Loucy (cell line): Measurements from ENCODE around the gene CHCHD6.

ENCODE experiments used
- H2AFZ ChIP-seq: fragments of 200-600 bp; sonication (generic); 2 replicates; pipeline ENCODE4 v1.6.0; 2016; ENCODE audit warnings: antibody characterized with exemption, mild to moderate bottlenecking, low read length, moderate library complexity
- H3F3A ChIP-seq: fragments of 200-600 bp; 2 replicates; pipeline ENCODE4 v1.6.0; 2016; ENCODE audit warnings: antibody characterized with exemption, low read depth, mild to moderate bottlenecking
- H3K27me3 ChIP-seq: fragments of 200-600 bp; sonication (generic); 2 replicates; pipeline ENCODE4 v1.6.1; 2014; ENCODE audit warnings: low read length, mild to moderate bottlenecking; ENCODE audit not compliant: insufficient read depth, poor library complexity, severe bottlenecking
- H3K36me3 ChIP-seq: fragments of 200-600 bp; sonication (generic); 2 replicates; pipeline ENCODE4 v1.6.1; 2016; ENCODE audit warnings: low read length; ENCODE audit not compliant: insufficient read depth
- H3K4me1 ChIP-seq: fragments of 200-600 bp; sonication (generic); 2 replicates; pipeline ENCODE4 v1.5.1; 2014; ENCODE audit warnings: low read length, mild to moderate bottlenecking; ENCODE audit not compliant: insufficient read depth, poor library complexity, severe bottlenecking
- H3K4me2 ChIP-seq: fragments of 200-600 bp; sonication (generic); 2 replicates; pipeline ENCODE4 v1.6.0; 2014; ENCODE audit warnings: antibody characterized with exemption, low read length, low read depth, mild to moderate bottlenecking; ENCODE audit not compliant: poor library complexity, severe bottlenecking
- H3K4me3 ChIP-seq: fragments of 200-600 bp; sonication (generic); 2 replicates; pipeline ENCODE4 v1.5.1; 2014; ENCODE audit warnings: low read length, mild to moderate bottlenecking, mixed read lengths; ENCODE audit not compliant: poor library complexity, severe bottlenecking
- H3K79me2 ChIP-seq: fragments of 200-600 bp; sonication (generic); 2 replicates; pipeline ENCODE4 v1.6.1; 2014; ENCODE audit warnings: low read length; ENCODE audit not compliant: insufficient read depth
- H3K9ac ChIP-seq: fragments of 200-600 bp; sonication (generic); 2 replicates; pipeline ENCODE4 v1.6.0; 2014; ENCODE audit warnings: mild to moderate bottlenecking, low read depth, low read length, moderate library complexity; ENCODE audit not compliant: poor library complexity, severe bottlenecking
- H3K9me2 ChIP-seq: fragments of 200-600 bp; sonication (generic); replicated peaks from 2 replicates; pipeline ENCODE4 v1.6.1; 2016; ENCODE audit warnings: low read depth, low read length, mixed read lengths
- H3K9me3 ChIP-seq: fragments of 200-600 bp; sonication (generic); 2 replicates; pipeline ENCODE4 v1.6.1; 2014; ENCODE audit warnings: mild to moderate bottlenecking, antibody characterized with exemption, low read length, low read depth; ENCODE audit not compliant: insufficient read depth
- H4K20me1 ChIP-seq: fragments of 200-600 bp; sonication (generic); 2 replicates; pipeline ENCODE4 v1.6.0; 2014; ENCODE audit warnings: antibody characterized with exemption, low read length, mild to moderate bottlenecking; ENCODE audit not compliant: insufficient read depth, poor library complexity, severe bottlenecking
- CTCF ChIP-seq: fragments of 200-600 bp; sonication (generic); conservative IDR thresholded peaks from 2 replicates; pipeline ENCODE4 v1.5.1; 2014; ENCODE audit warnings: mild to moderate bottlenecking, antibody characterized with exemption, low read length
- EZH2phosphoT487 ChIP-seq: fragments of 200-600 bp; IDR thresholded peaks from 2 replicates; pipeline ENCODE4 v1.6.1; 2018; ENCODE audit warnings: antibody characterized with exemption, mild to moderate bottlenecking, moderate library complexity, borderline replicate concordance

Gene CHCHD6

DNA sequence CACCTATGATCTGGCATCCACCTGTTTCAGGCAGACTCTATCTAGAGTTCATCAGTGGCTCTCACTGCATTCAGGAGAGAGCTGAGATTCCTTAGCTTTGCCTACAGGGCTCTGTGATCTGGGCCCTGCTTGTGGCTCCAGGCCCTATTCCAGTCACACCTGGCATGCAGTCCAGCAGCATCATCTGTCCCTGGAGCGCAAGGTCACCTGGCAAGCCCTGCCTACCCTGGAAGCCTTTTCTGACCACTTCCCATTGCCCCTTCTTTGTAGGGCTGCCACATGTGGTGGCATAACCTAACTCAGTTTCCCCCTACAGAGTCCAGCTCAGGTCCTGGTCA, 163.8 kb downstream of the CHCHD6 start:
- H3F3A ChIP-seq = no peaks in the 10 kb centered on the region
- TF ChIP-seq CTCF (no peak), EZH2phosphoT487 (no peak)
- no peaks in the 10 kb centered on the region for H3K79me2 ChIP-seq
- H2AFZ ChIP-seq = no peak overlapping the region
- H3K9ac ChIP-seq = no peak overlapping the region
- no peaks in the 10 kb centered on the region for H4K20me1 ChIP-seq
- H3K9me3 ChIP-seq = no peaks in the 10 kb centered on the region
- no peak overlapping the region for H3K4me2 ChIP-seq
- no peaks in the 10 kb centered on the region; the same call in 1 of the 2 replicates for H3K36me3 ChIP-seq
- no peaks in the 10 kb centered on the region for H3K9me2 ChIP-seq
- no peaks in the 10 kb centered on the region for H3K27me3 ChIP-seq
- H3K4me1 ChIP-seq = no peaks in the 10 kb centered on the region
- no peak overlapping the region for H3K4me3 ChIP-seq

GRCh38 chr3:126870608-126871210, 166.7 kb downstream of the CHCHD6 start:
- no peaks in the 10 kb centered on the region for H3K27me3 ChIP-seq
- no peaks in the 10 kb centered on the region for H4K20me1 ChIP-seq
- no peaks in the 10 kb centered on the region for H3K9me3 ChIP-seq
- H3F3A ChIP-seq = no peaks in the 10 kb centered on the region
- H3K9ac ChIP-seq = no peak overlapping the region
- H3K36me3 ChIP-seq = peaks cover 4% of the 10 kb centered on the region; the same call in 1 of the 2 replicates
- no peaks in the 10 kb centered on the region for H3K79me2 ChIP-seq
- TF ChIP-seq CTCF (no peak), EZH2phosphoT487 (no peak)
- no peak overlapping the region for H3K4me3 ChIP-seq
- no peak overlapping the region for H3K4me2 ChIP-seq
- H2AFZ ChIP-seq = no peak overlapping the region
- no peaks in the 10 kb centered on the region for H3K9me2 ChIP-seq
- H3K4me1 ChIP-seq = no peaks in the 10 kb centered on the region

- Histone ChIP-seq H3F3A (no peaks in the 10 kb centered on the region), H3K4me2 (no peak overlapping the region), H3K9me3 (no peaks in the 10 kb centered on the region), H3K36me3 (peaks cover 4% of the 10 kb centered on the region; the same call in 1 of the 2 replicates), H3K4me1 (no peaks in the 10 kb centered on the region), H4K20me1 (no peaks in the 10 kb centered on the region), H3K9ac (no peak overlapping the region), H3K9me2 (no peaks in the 10 kb centered on the region), H3K4me3 (no peak overlapping the region), H3K27me3 (no peaks in the 10 kb centered on the region), H2AFZ (no peak overlapping the region), H3K79me2 (no peaks in the 10 kb centered on the region)
- TF ChIP-seq EZH2phosphoT487 = no peak
- TF ChIP-seq CTCF = no peak
Observed at GRCh38 chr3:126872701-126873342, 168.8 kb downstream of the CHCHD6 start.
